Activated naive CD4-positive, alpha-beta T cell treated with anti-CD3 and anti-CD28 coated beads, Interleukin-2, amount 50 U/mL, for 24 hours (primary cell): ENCODE data around the gene ABCB10.

Experiments
- H3K27ac Mint-ChIP-seq: one replicate; pipeline ENCODE4 v1.8.0; 2021; ENCODE audit warnings: mild to moderate bottlenecking, mixed read lengths
- H3K27me3 Mint-ChIP-seq: one replicate; pipeline ENCODE4 v1.8.0; 2021; ENCODE audit warnings: mixed read lengths
- H3K36me3 Mint-ChIP-seq: one replicate; pipeline ENCODE4 v1.8.0; 2021; ENCODE audit warnings: mixed read lengths
- H3K4me1 Mint-ChIP-seq: one replicate; pipeline ENCODE4 v1.8.0; 2021; ENCODE audit warnings: mixed read lengths
- H3K4me3 Mint-ChIP-seq: one replicate; pipeline ENCODE4 v1.8.0; 2021; ENCODE audit warnings: mild to moderate bottlenecking, mixed read lengths
- H3K9me3 Mint-ChIP-seq: one replicate; pipeline ENCODE4 v1.8.0; 2021; ENCODE audit warnings: mixed read lengths

ABCB10 gene

GRCh38 chr1:229557200-229557850 lies 1.2 kb downstream of the ABCB10 start:
- Mint-ChIP-seq H3K9me3 (no peaks in the 10 kb centered on the region), H3K27ac (peak overlapping the region; percentile 78), H3K4me3 (peak overlapping the region; percentile 85), H3K4me1 (peaks cover 50% of the 10 kb centered on the region), H3K36me3 (no peaks in the 10 kb centered on the region), H3K27me3 (no peaks in the 10 kb centered on the region)

DNA sequence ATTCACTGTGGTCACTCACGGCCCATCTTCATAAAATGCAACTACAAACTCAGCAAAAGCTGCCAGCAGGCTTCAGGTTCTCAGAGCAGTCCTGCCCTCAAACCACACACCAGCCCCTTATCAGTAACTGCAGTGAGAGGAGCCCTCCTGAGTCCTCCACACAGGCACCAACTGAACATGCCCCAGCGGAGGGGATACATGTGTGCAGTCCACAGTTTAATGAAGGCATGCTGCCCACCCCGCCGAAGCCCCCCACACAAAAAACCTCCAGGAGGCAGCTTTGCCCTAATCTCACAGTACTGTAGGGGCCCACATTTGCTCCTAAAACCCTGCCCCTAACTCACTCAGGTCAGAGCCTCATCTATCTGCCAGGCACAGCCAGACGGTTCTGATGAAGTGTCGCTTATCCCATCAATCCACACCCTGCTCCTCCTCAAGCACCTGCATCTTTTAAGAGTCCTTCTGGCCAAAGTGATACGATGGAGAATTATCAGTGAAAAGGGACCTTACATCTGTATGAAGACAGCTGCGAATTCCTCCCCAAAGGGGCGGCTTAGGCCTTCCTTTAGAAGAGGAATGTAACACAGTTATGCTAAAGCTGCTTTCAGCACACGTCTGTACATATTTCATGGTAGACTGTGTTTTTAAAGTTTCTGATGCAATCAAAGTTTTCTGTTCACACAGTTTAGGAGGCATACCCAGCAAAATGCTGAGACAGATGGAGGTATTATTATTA lies 3.5 kb downstream of the ABCB10 start:
- no peaks in the 10 kb centered on the region for H3K36me3 Mint-ChIP-seq
- H3K9me3 Mint-ChIP-seq: no peaks in the 10 kb centered on the region
- H3K27ac Mint-ChIP-seq: peak overlapping the region; percentile 81
- peaks cover 55% of the 10 kb centered on the region for H3K4me1 Mint-ChIP-seq
- H3K4me3 Mint-ChIP-seq: no peak overlapping the region
- H3K27me3 Mint-ChIP-seq: no peaks in the 10 kb centered on the region

- Mint-ChIP-seq H3K9me3 (no peaks in the 10 kb centered on the region), H3K36me3 (no peaks in the 10 kb centered on the region), H3K4me1 (peaks cover 52% of the 10 kb centered on the region), H3K27ac (peak overlapping the region; percentile 6), H3K27me3 (no peaks in the 10 kb centered on the region), H3K4me3 (no peak overlapping the region)
These were observed 4.8 kb downstream of the ABCB10 start for GRCh38 chr1:229553621-229554130.

DNA sequence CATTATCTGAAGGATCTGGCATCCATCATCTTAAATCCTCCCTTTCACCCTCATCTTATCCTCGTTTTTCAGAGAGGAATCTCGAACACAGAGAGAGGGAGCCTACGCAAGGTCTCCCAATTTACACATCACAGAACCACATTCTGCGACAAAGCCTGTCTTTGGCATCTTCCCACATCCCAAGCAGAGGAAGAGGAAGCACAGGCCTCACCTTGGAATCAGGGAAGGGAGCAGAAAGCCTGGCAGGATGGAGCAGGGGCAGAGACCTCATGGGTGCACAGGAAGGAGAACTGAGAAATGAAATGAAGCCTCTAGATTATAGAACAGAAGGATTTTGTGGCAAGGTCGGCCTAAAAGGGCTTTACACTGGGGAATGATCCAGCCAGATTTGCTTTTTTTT lies 5.8 kb downstream of the ABCB10 start:
- no peaks in the 10 kb centered on the region for H3K27me3 Mint-ChIP-seq
- no peak overlapping the region for H3K4me3 Mint-ChIP-seq
- no peaks in the 10 kb centered on the region for H3K9me3 Mint-ChIP-seq
- peaks cover 51% of the 10 kb centered on the region for H3K4me1 Mint-ChIP-seq
- H3K36me3 Mint-ChIP-seq: no peaks in the 10 kb centered on the region
- no peak overlapping the region for H3K27ac Mint-ChIP-seq

DNA sequence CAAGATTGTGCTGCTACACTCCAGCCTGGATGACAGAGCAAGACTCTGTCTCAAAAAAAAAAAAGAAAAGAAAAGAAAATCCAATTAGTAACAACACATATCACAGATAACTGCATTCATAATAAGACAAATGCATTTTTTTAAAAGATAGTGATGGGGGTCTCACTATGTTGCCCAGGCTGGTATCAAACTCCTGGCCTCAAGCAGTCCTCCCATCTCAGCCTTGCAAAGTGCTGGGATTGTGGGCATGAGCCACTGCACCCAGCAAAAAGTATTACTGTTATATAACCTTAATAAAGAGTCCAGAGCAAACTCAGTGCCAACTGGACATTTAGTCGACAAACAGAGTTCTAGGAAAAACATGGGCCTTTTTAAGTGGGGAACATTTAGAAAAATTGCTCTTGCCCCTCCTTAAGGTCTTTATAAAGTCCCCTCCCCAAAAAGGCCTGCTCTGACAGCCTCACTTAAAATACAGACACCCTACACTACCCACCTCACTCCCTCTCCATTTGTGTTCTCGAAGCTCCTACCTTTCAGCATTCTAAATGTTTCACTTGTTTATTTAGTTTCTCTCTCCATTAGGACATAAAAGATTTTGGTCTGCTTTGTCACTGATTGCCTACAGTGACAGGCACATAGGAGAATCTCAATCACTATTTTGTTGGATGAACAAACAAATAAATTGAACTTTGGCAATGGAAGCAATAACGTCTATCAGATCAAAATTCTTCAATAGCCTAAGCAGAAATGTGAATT lies 7.5 kb downstream of the ABCB10 start:
- Mint-ChIP-seq H3K4me3 (no peak overlapping the region), H3K27me3 (no peaks in the 10 kb centered on the region), H3K27ac (no peak overlapping the region), H3K36me3 (no peaks in the 10 kb centered on the region), H3K9me3 (no peaks in the 10 kb centered on the region), H3K4me1 (peaks cover 34% of the 10 kb centered on the region)

- Mint-ChIP-seq H3K9me3 (no peaks in the 10 kb centered on the region), H3K4me3 (no peak overlapping the region), H3K27me3 (no peaks in the 10 kb centered on the region), H3K36me3 (peaks cover 12% of the 10 kb centered on the region), H3K27ac (no peak overlapping the region), H3K4me1 (peaks cover 21% of the 10 kb centered on the region)
These were observed 11.0 kb downstream of the ABCB10 start for GRCh38 chr1:229547542-229547941.

GRCh38 chr1:229544587-229544986 lies 13.9 kb downstream of the ABCB10 start:
- Mint-ChIP-seq H3K27ac (no peak overlapping the region), H3K9me3 (no peaks in the 10 kb centered on the region), H3K4me3 (no peak overlapping the region), H3K36me3 (peaks cover 18% of the 10 kb centered on the region), H3K4me1 (peaks cover 21% of the 10 kb centered on the region), H3K27me3 (no peaks in the 10 kb centered on the region)

- H3K9me3 Mint-ChIP-seq: no peaks in the 10 kb centered on the region
- H3K4me1 Mint-ChIP-seq: peaks cover 19% of the 10 kb centered on the region
- H3K27ac Mint-ChIP-seq: no peak overlapping the region
- H3K4me3 Mint-ChIP-seq: no peak overlapping the region
- no peaks in the 10 kb centered on the region for H3K27me3 Mint-ChIP-seq
- peaks cover 30% of the 10 kb centered on the region for H3K36me3 Mint-ChIP-seq
These were observed 18.5 kb downstream of the ABCB10 start for GRCh38 chr1:229539863-229540506.

- H3K4me3 Mint-ChIP-seq: no peak overlapping the region
- no peaks in the 10 kb centered on the region for H3K27me3 Mint-ChIP-seq
- H3K36me3 Mint-ChIP-seq: peaks cover 32% of the 10 kb centered on the region
- H3K27ac Mint-ChIP-seq: no peak overlapping the region
- H3K4me1 Mint-ChIP-seq: peaks cover 19% of the 10 kb centered on the region
- no peaks in the 10 kb centered on the region for H3K9me3 Mint-ChIP-seq
These were observed 19.6 kb downstream of the ABCB10 start for GRCh38 chr1:229538945-229539344.

GRCh38 chr1:229537894-229538293 lies 20.6 kb downstream of the ABCB10 start:
- no peak overlapping the region for H3K4me3 Mint-ChIP-seq
- no peaks in the 10 kb centered on the region for H3K9me3 Mint-ChIP-seq
- H3K27me3 Mint-ChIP-seq: no peaks in the 10 kb centered on the region
- peak overlapping the region; percentile 25 for H3K27ac Mint-ChIP-seq
- H3K4me1 Mint-ChIP-seq: peaks cover 11% of the 10 kb centered on the region
- H3K36me3 Mint-ChIP-seq: peaks cover 27% of the 10 kb centered on the region

DNA sequence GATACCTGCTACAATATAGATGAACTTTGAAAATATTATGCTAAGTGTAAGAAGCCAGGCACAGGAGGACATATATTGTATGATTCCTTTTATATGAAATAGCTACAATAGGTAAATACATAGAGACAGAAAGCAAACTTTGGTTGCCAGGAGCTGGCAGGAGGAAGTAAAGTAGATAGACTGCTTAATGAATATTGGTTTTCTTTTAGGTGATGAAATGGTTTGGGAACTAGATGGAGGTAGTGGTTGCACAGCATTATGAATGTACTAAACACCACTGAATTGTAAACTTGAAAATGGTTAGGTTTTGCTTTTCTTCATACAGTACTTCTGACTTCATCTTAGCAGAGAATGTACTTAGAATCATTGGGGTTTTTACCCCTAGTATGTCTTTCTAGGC lies 21.5 kb downstream of the ABCB10 start:
- H3K4me1 Mint-ChIP-seq: peaks cover 3% of the 10 kb centered on the region
- H3K27me3 Mint-ChIP-seq: no peaks in the 10 kb centered on the region
- peaks cover 25% of the 10 kb centered on the region for H3K36me3 Mint-ChIP-seq
- no peaks in the 10 kb centered on the region for H3K9me3 Mint-ChIP-seq
- no peak overlapping the region for H3K4me3 Mint-ChIP-seq
- H3K27ac Mint-ChIP-seq: no peak overlapping the region

- no peak overlapping the region for H3K27ac Mint-ChIP-seq
- no peaks in the 10 kb centered on the region for H3K4me1 Mint-ChIP-seq
- no peak overlapping the region for H3K4me3 Mint-ChIP-seq
- H3K9me3 Mint-ChIP-seq: no peaks in the 10 kb centered on the region
- H3K36me3 Mint-ChIP-seq: peaks cover 23% of the 10 kb centered on the region
- no peaks in the 10 kb centered on the region for H3K27me3 Mint-ChIP-seq
These were observed 23.3 kb downstream of the ABCB10 start for GRCh38 chr1:229535230-229535629.

DNA sequence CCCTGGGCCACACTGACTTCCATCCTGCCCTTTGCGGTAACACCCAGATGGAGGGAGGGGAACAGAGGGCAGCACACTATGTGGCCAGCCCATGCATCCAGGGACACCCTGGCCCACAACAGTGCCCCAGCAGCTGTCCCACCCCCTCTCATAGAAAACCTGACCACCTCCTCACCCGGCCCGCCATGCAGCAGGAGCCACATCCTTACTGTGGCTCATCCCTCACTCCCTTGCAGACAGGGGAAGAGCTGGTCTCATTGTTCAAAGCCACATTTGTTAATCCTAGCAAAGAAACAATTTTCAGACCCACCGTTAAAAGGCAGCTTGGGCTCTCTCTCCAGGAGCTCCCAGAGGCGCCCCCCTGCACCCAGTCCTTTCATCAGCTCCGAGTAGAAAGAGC lies 27.2 kb downstream of the ABCB10 start:
- no peak overlapping the region for H3K4me3 Mint-ChIP-seq
- H3K27ac Mint-ChIP-seq: no peak overlapping the region
- peaks cover 24% of the 10 kb centered on the region for H3K36me3 Mint-ChIP-seq
- no peaks in the 10 kb centered on the region for H3K27me3 Mint-ChIP-seq
- no peaks in the 10 kb centered on the region for H3K9me3 Mint-ChIP-seq
- H3K4me1 Mint-ChIP-seq: no peaks in the 10 kb centered on the region

DNA sequence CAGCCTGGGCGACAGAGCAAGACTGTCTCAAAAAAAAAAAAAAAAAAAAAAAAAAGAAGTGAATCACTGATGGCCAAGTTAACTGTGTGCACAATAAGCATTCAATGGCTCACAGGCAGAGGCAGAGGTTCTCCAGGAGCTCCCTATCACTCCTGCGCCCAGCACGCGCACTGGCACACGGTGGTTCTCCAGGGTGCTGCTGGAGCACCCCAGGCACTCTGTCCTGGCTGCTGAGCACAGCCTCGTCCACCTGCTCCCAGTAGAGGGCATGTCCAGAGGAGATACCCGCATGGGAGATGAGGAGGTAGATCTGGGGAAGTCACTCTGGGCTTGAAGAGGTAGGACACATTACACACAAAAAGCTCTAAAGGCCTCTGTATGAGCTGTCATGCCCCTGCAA lies 28.9 kb downstream of the ABCB10 start:
- no peaks in the 10 kb centered on the region for H3K27me3 Mint-ChIP-seq
- H3K4me3 Mint-ChIP-seq: no peak overlapping the region
- H3K4me1 Mint-ChIP-seq: no peaks in the 10 kb centered on the region
- peaks cover 20% of the 10 kb centered on the region for H3K36me3 Mint-ChIP-seq
- no peaks in the 10 kb centered on the region for H3K9me3 Mint-ChIP-seq
- H3K27ac Mint-ChIP-seq: no peak overlapping the region

DNA sequence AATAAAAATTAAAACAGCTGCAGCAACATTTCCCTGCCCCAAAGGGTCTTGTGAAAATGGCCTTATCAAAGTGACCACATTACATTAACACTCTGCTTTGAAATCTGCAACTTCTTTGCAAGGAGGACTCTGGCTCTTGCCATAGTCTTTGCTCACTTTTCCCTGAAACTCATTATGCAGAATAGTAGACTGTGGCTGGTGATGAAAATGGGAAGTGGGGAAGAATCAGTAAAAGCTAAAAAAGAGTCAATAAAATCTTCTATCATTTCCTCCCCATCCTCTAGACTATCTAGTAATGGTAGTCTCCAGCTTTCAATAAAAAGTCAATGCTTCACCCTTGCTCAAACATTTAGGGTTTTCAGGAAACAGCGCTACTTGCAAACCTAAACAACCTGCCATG lies 31.8 kb downstream of the ABCB10 start:
- Mint-ChIP-seq H3K27ac (no peak overlapping the region), H3K27me3 (no peaks in the 10 kb centered on the region), H3K9me3 (no peaks in the 10 kb centered on the region), H3K4me1 (no peaks in the 10 kb centered on the region), H3K4me3 (no peak overlapping the region), H3K36me3 (peaks cover 18% of the 10 kb centered on the region)
